Measurements from ENCODE around the gene SLC39A5.
"Not testable (repeated sequence)": the region's sequence is repeated elsewhere in the genome, so short reads cannot be mapped to it uniquely, and the experiment has no call there.

Gene SLC39A5

DNA sequence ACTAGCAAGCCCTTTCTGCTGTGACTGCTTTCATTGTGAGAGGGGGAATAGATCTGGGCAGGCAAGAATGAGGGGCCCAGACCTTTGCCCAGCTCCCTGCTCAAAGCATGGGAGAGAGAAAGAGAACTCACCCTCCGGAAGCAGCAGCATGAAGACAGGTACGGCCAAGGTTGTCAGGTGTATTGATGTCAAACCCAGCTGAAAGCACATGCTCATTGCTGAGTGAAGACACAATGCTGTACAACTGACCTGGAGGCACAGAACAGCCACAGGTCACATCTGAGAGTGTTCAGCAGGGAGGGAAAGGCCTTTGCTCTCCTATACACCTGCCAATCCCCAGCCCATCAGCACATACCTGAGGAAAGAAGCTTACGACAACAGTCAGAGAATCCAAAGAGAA lies 22.8 kb downstream of the SLC39A5 start:
- DNase-seq = no peak

DNA sequence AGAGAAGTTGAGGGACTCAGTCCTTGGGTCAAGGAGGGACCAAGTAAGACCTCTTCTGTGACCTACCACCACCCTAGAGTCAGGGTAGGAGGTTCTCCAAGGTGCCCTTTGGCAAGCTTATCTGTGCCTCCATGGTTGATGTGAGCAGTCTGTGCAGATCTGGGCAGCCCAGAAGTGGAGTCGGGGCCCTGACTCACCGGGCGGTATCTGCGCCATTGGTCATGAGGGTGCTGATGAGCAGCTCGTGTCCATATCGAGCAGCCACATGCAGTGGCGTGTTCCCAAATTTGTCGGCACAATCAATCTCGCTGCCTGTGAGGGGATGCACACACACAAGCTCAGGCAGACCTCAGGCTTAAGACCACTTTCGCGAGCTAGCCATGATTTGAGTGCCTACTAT lies 23.2 kb downstream of the SLC39A5 start:
- DNase-seq = no peak

DNA sequence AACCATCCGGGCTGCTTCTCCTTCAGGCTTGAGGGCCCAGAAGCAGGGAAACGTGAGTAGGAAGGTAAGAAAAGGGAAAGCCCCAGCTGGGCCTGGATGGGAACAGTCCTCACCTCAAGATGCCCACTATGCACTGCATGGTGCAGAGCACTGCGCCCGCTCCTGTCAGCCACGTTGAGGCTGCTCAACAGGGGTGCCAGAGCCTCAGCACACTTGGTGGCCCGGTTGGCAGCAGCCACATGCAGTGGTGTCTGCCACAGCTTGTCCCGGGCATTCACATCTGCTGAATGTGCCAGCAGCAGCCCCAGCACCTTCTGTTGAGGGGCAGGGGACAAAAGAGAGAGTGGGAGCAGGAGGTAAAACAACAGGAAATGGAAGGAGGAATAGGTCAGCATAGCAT lies 25.8 kb downstream of the SLC39A5 start:
- no peak for DNase-seq

DNA sequence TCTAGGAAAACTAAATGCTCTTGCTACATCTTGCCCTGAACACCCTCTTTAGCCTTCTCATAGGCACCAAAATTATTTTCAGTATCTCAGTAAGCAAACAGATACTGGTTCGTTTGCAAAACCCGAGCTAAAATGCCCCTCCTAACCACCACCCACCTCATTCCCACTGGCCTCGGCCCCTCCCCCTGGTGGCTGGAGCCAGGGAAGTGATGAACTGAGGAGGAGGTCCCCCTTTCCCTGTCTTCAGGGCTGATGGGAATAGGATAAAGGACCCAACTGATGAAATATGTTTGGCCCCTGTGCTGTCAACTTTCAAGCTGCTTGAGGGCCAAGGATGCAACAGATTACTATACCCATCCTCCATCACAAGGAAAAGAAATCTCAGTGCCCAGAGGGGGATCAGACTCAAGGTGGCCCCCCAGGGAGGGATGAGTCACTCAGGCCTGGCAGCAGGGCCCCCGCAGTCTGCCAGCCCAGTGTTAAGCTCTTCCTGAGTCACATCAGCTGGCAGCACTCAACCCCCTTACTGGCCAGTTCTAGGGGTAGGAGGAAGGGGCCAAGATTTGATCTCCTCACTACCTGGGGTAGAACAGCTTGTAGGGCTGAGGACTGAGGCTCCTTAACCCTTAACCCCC lies 26.6 kb downstream of the SLC39A5 start:
- DNase-seq = no peak

DNA sequence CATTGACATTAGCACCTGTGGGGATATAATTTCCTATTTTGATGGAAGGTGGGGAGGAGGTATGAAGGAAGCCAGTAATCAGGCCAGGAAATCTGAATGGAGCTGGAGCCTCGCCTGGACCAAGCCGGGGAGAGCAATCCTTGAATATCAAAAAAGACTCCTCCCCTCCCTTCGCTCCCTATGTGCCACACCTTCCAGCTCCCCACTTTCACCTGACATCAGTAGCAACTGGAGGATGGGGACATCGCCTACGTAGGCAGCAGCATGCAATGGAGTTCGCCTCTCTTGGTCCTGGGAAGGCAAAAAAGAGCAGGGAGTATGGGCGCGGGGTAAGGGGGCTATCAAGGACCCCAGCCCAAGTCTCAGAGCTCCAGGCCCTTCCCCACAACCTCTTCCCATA lies 27.2 kb downstream of the SLC39A5 start:
- no peak for DNase-seq

DNA sequence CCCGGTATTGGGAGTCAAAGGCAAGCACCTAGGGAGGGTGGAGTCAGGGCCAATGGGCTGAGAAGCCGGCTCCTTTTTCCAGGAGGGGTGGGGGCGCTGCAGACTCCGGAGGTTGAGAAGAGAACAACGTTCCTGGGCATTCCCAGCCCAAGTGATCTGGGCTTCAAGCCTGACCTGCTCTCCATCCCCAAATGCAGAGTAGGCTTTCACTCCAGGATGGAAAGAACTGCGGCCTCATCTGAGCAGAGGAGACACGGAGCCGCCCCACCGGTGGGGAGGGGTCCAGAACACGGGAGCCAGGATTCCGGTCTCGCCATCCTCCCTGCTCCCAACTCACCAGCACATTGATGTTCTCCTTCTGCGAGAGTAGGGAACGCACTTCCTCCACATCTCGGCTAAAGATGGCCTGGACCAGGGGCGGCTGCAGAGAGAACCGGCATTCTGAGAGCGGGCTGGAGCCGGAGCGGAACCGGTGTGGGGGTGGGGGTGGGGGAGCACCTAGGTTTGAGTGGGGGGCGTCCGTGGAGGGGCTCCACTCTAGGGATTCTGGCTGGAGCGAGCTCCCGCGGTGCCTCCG lies 27.7 kb downstream of the SLC39A5 start:
- no peak for DNase-seq

DNA sequence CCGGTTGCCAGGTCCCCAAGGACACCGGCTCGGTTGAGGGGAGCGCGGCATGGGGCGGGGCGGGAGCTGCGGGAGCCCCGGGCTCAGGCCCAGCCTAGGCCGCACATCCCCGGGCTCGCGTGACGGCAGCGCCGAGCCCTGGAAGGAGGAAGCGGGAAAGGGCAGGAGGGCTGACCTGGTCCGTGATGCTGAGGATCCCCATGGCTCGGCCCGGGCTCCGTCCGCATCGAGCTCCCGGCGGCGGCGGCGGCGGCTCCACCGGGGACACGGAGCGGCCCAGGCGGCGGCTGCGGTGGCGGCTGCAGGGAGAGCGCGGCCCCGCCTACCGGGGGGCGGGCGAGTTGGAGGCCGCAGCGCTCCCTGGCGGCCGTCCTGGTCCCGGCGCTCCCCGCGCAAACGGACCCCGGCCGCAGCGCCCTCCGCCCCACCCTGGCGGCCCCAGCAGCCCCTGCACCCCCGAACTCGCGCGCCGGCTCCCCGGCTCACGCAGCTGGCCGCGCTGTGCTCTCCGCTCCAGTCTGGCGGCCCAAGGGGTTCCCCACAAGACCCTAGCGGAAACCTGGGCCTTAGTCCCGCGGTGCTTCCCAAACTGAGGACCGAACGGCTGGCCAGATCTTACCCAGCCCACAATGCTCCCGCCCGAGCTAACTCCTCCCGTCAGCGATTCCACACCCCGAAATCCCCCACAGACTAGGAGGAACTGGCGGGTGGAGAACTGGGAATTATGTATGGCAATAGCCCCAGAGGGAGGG lies 28.4 kb downstream of the SLC39A5 start, which contains the start of gene ANKRD52:
Gene ANKRD52, minus strand, starts transcription at position 317 of the 752 bp plus-strand sequence. Its CDS starts 115 bp downstream, at position 202.
- DNase-seq = peak; percentile 80

DNA sequence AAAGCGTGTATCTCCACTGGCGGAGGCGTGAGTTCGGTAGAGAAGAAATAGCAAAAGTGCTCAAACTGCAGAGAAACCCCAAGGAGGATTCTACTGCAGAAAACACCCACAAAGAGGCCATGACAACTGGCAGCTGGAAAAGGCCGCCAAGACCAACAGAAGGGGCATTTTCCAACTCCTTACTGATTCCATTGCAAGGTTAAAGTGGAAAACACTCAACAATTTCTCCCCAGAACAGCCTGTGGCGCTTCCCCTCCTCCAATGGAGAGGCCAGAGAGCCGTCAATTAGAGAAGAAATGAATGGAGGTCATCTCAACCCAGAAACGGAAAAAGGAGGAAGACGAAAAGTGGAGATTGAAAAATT lies 29.0 kb downstream of the SLC39A5 start:
- no peak for DNase-seq

DNA sequence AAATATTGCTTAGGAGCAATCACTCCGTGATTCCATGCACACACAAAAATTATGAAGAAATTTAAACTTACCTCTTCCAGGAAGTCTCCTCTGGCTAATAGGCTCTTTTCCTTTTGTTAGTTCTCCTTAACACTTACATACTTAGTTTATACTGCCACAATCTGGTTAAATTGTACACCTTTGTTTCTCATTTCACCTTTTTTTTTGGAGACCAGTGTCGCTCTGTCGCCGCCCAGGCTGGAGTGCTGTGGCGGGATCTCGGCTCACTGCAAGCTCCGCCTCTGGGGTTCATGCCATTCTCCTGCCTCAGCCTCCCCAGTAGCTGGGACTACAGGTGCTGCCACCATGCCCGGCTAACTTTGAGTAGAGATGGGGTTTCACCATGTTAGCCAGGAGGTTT lies 30.5 kb downstream of the SLC39A5 start:
- no peak for DNase-seq

DNA sequence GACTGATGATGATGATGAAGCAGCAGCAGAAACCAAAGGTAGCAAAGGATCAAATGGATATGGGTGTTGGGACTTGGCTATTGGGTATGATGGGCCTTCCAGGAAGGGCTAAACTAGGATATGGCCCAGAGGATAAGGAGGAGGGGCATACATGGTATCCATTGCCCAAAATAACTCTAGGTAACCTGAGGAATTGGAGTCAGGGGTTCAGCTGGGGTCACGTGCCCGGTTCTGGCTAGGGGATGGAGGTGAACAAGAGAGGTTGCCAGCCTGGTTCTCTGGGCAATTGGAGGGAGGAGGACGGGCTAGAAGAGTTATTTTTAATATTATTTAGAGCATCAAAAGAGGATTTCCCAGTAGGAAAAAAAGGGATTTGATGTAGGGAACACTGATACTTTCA lies 31.1 kb downstream of the SLC39A5 start:
- DNase-seq = no peak

DNA sequence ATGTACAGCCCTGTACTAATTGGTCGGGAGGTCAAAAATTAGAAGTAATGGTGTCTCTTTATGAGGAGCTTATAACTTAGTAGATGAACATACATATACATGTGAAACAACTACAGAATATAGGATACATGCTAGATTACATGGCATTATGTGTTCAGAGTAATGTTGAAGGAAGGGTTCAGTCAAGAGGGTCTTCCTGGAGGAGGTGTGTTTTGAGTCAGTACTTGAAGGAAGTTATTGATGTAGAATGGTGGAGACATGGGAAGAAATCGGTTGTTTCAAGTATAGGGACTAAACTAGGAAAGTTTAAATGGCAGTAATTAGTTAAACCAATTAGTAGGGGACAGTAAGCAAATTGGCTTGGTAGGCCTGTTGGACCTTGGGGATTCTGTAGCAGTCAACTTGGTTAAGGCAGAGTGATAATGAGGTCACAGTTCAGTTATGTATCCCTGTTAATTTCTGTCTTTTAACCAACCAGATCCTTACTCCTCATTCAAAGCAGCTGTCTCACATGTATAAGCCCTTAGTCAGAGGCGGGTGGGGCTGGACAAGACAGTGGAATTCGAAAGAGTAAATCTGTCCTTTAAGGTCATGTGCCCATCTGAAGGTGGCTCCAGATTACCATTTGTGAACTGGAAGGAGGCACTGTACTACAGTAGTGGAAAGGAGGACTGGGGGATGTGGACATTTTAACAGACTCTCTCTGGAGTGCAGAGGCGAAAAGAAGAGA lies 31.8 kb downstream of the SLC39A5 start:
- no peak for DNase-seq

DNA sequence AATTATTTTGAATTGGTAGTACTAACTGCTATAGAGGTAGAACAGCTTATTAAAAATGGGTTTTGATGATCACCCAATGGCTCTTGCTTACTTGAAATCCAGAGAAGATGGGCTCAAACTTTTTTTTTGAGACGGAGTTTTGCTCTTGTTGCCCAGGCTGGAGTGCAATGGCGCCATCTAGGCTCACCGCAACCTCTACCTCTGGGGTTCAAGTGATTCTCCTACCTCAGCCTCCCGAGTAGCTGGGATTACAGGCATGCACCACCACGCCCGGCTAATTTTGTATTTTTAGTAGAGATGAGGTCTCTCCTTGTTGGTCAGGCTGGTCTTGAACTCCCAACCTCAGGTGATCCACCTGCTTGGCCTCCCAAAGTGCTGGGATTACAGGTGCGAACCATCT lies 33.1 kb downstream of the SLC39A5 start:
- not testable (repeated sequence) for DNase-seq

DNA sequence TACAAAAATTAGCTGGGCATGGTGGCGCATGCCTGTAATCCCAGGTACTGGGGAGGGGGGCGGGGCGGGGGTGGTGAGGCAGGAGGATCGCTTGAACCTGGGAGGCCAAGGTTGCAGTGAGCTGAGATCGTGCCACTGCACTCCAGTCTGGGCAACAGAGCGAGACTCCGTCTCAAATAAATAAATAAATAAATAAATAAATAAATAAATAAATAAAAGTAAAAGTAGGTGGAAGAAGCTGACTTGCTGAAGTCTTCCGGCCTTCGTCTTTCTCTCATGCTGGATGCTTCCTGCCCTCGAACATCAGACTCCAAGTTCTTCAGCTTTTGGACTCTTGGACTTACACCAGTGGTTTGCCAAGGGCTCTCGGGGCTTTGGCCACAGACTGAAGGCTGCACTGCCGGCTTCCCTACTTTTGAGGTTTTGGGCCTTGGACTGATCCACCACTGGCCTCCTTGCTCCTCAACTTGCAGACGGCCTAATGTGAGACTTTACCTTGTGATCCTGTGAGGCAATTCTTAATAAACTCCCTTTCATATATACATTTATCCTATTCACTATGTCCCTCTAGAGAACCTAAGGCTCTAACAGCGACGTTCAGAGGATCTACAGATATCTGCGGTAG lies 36.3 kb downstream of the SLC39A5 start:
- not testable (repeated sequence) for DNase-seq

DNA sequence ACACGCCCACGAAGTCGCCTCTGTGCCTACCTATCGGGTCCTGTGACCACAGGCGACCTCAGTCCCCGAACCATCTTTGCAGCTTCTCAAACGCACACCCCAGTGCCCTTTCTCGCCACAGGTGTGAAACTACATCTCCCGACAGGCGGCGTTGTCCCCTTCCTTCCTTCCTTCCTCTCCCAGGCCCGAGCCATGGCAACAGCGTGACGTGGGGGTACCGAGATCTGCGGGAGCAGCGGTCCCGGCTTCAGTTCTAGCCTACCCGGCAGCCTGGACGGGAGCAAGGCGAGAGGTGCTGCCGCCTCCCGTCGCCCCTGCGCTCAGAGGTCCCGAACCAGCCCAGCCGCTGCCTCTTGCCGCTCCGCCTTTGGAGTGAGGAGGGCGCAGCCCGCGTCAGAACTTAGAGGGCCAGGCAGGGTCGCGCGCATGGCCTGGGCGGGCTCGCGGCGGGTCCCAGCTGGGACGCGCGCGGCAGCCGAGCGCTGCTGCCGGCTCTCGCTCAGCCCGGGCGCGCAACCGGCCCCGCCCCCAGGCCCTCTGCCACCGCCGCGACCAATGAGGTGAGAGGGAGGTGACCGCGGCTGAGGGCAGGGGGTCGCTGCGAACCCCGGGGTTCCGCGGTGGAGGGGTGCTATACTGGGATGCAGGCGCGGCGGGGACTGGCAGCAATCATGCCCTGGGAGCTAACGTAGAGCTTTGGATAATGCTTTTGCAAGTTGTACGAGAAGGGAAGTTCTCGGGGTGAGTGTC lies 37.0 kb downstream of the SLC39A5 start, which contains the start of gene COQ10A:
Gene COQ10A, plus strand, starts transcription at position 250 of the 750 bp plus-strand sequence. Its CDS starts 177 bp downstream, at position 427.
- DNase-seq = peak; percentile 89

DNA sequence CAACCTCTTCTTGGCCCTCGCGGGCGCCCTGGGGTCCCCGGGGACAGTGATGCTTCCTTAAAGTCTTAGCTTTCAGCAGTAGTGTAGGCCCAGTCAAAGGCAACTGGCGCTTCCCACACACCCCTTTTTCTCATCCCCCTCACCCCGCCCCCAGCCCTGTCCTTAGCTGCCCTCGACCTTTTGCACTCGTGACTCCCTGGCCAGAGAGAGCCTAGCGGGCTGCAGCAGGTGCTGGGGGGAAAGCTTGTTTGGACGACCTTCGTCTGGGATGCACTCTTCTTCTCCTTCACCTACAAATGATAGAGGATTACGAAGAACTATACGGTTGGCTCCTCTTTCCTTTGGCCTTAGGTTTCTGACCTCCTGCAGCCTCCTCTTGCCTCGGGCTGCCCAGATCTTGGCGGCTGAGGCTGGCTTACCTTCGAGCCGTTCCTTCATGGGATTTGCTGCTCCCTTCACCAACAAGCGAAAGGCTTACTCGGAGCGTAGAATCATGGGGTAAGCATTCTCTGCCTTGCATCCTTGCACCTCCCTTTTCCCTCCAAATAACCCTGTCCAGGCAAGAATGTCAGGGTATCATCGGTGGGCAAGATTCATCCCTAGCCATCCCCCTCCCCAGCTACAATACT lies 37.7 kb downstream of the SLC39A5 start:
- no peak for DNase-seq

DNA sequence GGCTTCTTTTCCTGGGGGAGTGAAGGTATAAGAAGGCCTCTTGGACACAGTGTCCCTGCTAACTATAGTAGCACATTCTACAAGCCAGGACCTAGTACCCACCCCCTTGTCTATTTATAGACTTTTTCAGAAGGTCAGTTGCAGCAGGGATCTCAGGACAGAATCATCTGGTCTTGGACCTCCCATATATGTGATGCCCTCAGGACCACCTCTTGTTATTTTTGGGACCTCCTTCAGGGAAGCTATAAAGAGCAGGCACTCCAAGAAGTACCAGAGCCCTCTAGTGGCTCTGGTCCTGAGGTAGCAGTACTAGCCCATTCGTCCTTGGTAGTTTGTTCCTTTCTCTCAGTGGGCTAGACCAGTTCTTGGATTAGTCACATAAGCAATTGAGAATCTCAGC lies 41.2 kb downstream of the SLC39A5 start:
- no peak for DNase-seq

DNA sequence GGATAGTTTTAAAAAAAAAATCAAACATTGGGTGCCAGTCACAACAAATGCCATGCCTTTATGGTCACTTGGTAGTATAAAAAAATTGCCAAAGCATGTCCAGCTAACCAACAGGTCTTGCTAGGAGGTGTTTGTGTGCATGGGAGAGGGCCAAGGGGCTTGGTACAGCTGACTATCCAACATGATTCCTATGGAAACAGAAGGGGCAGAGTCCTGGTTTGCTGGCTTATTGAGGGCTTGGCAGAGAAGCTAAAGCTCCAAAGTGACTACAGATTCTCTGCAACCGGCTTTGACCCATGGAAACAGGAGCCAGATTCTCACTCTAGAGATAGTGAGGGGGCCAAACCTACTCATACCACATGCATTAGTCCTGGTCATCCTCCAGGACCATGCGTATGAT lies 42.6 kb downstream of the SLC39A5 start:
- not testable (repeated sequence) for DNase-seq

DNA sequence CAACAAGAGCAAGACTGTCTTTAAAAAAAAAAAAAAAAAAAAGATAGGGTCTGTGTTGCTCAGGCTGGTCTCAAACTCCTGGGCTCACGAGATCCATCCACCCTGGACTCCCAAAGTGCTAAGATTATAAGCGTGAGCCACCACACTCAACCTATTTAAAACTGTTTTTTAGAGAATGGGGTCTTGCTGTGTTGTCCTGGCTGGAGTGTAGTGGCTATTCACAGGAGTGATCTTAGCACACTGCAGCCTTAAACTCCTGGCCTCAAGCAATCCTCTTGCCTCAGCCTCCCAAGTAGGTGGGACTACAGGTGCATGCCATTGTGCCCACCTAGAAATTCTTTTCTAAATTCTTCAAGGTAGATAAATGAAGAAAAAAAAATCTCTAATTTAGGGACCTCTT lies 44.4 kb downstream of the SLC39A5 start:
- no peak for DNase-seq

DNA sequence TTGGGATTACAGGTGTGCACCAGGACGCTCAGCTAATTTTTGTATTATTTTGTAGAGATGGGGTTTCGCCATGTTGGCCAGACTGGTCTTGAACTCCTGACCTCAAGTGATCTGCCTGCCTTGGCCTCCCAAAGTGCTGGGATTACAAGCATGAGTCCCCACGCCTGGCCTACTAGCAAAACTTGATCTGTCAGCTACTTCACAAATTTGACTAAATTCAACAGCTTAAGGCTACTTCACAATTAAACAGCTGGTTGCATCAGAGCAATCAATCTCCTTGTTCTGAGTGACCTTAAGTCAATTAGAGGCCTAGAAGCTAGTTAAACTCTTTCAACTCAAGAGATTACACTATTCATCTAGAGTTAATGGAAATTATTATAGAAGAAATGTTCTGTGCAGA lies 49.1 kb downstream of the SLC39A5 start:
- no peak for DNase-seq

DNA sequence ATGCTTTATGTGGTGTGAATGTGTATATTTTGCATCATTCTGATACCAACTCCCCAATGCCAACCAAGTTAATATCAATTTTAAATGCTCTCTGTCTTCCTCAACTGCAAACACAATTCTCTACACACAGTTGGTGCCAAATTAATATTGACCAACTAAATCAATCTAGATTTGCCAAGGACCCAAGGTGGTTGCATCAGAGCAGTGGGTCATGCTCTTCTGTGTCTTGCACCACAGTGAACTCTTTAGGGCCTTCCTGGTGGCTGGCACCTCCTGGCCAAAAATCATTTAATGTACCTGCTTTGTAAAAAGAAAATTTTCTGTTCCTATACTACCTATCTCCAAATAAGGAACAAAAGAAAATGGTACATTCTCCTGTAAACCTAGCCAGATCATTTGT lies 51.0 kb downstream of the SLC39A5 start:
- no peak for DNase-seq

DNA sequence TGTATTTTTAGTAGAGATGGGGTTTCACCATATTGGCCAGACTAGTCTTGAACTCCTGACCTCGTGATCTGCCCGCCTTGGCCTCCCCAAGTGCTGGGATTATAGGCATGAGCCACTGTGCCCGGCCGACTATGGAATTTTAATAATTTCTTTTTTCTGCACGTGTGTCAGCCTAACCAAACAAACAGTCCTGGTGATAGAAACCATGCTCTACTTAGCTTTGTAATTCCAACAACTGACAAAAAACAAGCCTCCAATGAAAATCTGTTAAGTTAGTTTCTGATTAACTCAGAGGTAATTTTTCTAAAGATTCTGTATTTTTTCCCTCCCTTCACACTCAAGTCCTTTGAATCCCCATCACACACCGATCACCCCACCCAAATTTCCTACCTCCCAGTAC lies 52.2 kb downstream of the SLC39A5 start:
- DNase-seq = no peak

DNA sequence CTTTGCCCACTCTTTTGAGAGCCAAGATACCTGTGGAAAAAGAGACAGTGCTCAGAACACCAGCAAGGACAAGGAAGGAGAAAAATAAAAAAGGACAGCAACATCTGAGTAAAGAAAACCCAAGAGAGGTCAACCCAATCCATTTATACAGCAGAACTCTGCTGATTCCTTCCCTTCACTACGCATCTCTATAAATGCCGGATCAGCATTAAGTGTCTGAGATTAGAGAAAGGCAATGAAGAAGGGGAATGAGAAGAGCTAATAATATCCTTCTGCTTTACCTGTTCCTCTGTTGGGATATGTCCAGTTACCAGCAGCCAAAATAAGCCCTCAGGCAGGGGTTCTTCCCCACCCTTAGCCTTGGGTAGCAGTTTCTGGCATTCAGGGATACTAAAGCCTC lies 52.7 kb downstream of the SLC39A5 start:
- DNase-seq = no peak
